Sigmoid colon (tissue), 7 donors: ENCODE measurements around the gene CCDC194. TPM values are rescaled to one million over a fixed set of nuclear protein-coding genes. Genes with fewer than 3 reads are reported as not detected.
A peak's percentile ranks its signal among the peaks of the same experiment; 100 is the strongest.

Experiments used
- DNase-seq: peaks from one replicate; pipeline ENCODE4 v3.0.0-alpha.2; 2019
- H3K27ac ChIP-seq, 4 donors: fragments of 200-600 bp; sonication (generic); one replicate each; pipeline ENCODE4 v1.5.1; 2016 to 2019; ENCODE audit warnings: mild to moderate bottlenecking in 1 of 4
- H3K27me3 ChIP-seq, 3 donors: fragments of 200-600 bp; sonication (generic); one replicate each; pipeline ENCODE4 v1.5.1; 2019; ENCODE audit warnings: mild to moderate bottlenecking in 1 of 3
- H3K36me3 ChIP-seq, 4 donors: fragments of 200-600 bp; sonication (generic); one replicate each; pipeline ENCODE4 v1.5.1; 2016 to 2019
- H3K4me1 ChIP-seq, 4 donors: fragments of 200-600 bp; sonication (generic); one replicate each; pipeline ENCODE4 v1.5.1; 2017 to 2019
- H3K4me3 ChIP-seq, 4 donors: fragments of 200-600 bp; sonication (generic); one replicate each; pipeline ENCODE4 v1.5.1; 2017 to 2019; ENCODE audit warnings: mild to moderate bottlenecking in 2 of 4, moderate library complexity in 1 of 4
- H3K9me3 ChIP-seq, 4 donors: fragments of 200-600 bp in 3 of 4; sonication (generic) in 3 of 4; one replicate each; pipeline versions ENCODE4 v1.5.1 to v1.6.1; 2013 to 2019
- EP300 ChIP-seq, 4 donors: sonication (generic); formaldehyde crosslinking; IDR thresholded peaks; one replicate each; pipeline ENCODE4 v1.6.1; 2017; ENCODE audit warnings: antibody characterized with exemption in 4 of 4
- POLR2A ChIP-seq, 2 donors: fragments of 450-650 bp; IDR thresholded peaks; one replicate each; pipeline ENCODE4 v1.6.1; 2016; ENCODE audit warnings: antibody characterized with exemption in 2 of 2, mild to moderate bottlenecking in 2 of 2, moderate library complexity in 2 of 2
- POLR2AphosphoS5 ChIP-seq, 4 donors: sonication (generic); formaldehyde crosslinking; IDR thresholded peaks; one replicate each; pipeline ENCODE4 v1.6.1; 2017; ENCODE audit warnings: antibody characterized with exemption in 4 of 4
- WGBS, 2 donors: extraction: QIAGEN DNeasy Blood & Tissue Kit; methylation state at CpG; one replicate each; pipeline ENCODE4 v1.1.7; 2013; 5-methylcytosine and 5-hydroxymethylcytosine counted together
- intact Hi-C: fragments of 100-400 bp; cut with DNase I; formaldehyde crosslinking; loops from one replicate; pipeline ENCODE4 v1.15.1; 2023
- polyA plus RNA-seq, 3 donors: library from polyadenylated mRNA; stranded (reverse); fragments of 200-250 nt; gene quantifications; one replicate each; pipeline ENCODE4 v1.2.3, GENCODE V29; 2013
- total RNA-seq, 4 donors: library from RNA; depleted of rRNA; stranded (reverse); fragments of >200 nt; gene quantifications; one replicate each; pipeline ENCODE4 v1.1.0, GENCODE V29; 2016
- TF ChIP-seq, protein P1 (sequence below), 4 experiments: fragments of 450-650 bp in 3 of 4; fragments of 200-600 bp in 1 of 4; IDR thresholded peaks; one replicate each; pipeline ENCODE4 v1.5.1; 2016 to 2019; ENCODE audit warnings: antibody characterized with exemption in 4 of 4, mild to moderate bottlenecking in 3 of 4, moderate library complexity in 2 of 4
- donor health status: healthy with polysubstance abuse.
- donor health status: Bipolar disorder and iron deficiency.
- donor health status: healthy.

The CCDC194 gene, protein sequence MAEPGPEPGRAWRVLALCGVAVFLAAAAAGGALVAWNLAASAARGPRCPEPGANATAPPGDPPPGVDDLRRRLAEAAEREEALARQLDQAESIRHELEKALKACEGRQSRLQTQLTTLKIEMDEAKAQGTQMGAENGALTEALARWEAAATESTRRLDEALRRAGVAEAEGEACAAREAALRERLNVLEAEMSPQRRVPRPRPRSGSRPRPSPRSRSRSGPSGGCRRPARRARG
- total RNA-seq (1 to 10 TPM in 1 of 4 donors, not detected in 3; 4.4 TPM), polyA plus RNA-seq (under 1 TPM in 1 of 3 donors, not detected in 2; 0.35 TPM)

DNA sequence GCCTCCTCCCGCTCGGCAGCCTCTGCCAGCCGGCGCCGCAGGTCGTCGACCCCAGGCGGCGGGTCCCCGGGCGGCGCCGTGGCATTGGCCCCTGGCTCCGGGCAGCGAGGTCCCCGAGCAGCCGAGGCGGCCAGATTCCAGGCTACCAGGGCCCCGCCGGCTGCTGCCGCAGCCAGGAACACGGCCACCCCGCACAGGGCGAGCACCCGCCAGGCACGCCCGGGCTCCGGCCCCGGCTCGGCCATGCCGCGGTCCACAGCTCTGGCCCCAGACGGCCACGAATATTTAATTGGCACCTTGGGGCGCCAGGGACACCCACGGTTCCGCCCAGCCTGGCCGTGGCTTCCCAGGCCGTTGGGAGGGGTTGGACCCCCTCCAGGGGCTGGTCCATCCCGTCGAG, at the start of gene CCDC194:
Gene CCDC194, minus strand, starts transcription at position 283 of the 400 bp plus-strand sequence. Its CDS starts 38 bp downstream, at position 245.
- Histone ChIP-seq H3K27ac (no peak within 1 kb of the TSS), H3K4me3 (no peak within 1 kb of the TSS), H3K27me3 (peaks cover 0 to 28% (median 10%) of the 10 kb centered on the region in 3 donors), H3K36me3 (no peaks in the 10 kb centered on the region), H3K9me3 (peaks cover 0 to 8% (median 0%) of the 10 kb centered on the region in 4 donors), H3K4me1 (peaks cover 0 to 23% (median 18%) of the 10 kb centered on the region in 4 donors)
- intact Hi-C loops: loop anchor here (2.0 kb wide), 1 partner anchor 73 kb away; no protein-coding TSS in a partner anchor
- TF ChIP-seq POLR2A (IDR thresholded peaks at IDR 0.05) (no peak), EP300 (IDR thresholded peaks at IDR 0.05) (no peak), POLR2AphosphoS5 (IDR thresholded peaks at IDR 0.05) (no peak)
- TF ChIP-seq, protein P1, sequence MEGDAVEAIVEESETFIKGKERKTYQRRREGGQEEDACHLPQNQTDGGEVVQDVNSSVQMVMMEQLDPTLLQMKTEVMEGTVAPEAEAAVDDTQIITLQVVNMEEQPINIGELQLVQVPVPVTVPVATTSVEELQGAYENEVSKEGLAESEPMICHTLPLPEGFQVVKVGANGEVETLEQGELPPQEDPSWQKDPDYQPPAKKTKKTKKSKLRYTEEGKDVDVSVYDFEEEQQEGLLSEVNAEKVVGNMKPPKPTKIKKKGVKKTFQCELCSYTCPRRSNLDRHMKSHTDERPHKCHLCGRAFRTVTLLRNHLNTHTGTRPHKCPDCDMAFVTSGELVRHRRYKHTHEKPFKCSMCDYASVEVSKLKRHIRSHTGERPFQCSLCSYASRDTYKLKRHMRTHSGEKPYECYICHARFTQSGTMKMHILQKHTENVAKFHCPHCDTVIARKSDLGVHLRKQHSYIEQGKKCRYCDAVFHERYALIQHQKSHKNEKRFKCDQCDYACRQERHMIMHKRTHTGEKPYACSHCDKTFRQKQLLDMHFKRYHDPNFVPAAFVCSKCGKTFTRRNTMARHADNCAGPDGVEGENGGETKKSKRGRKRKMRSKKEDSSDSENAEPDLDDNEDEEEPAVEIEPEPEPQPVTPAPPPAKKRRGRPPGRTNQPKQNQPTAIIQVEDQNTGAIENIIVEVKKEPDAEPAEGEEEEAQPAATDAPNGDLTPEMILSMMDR (IDR thresholded peaks at IDR 0.05): no peak
- WGBS, 2 donors: 24 to 55% methylated on average over 41 of the region's 41 CpGs
- no peak for DNase-seq

DNA sequence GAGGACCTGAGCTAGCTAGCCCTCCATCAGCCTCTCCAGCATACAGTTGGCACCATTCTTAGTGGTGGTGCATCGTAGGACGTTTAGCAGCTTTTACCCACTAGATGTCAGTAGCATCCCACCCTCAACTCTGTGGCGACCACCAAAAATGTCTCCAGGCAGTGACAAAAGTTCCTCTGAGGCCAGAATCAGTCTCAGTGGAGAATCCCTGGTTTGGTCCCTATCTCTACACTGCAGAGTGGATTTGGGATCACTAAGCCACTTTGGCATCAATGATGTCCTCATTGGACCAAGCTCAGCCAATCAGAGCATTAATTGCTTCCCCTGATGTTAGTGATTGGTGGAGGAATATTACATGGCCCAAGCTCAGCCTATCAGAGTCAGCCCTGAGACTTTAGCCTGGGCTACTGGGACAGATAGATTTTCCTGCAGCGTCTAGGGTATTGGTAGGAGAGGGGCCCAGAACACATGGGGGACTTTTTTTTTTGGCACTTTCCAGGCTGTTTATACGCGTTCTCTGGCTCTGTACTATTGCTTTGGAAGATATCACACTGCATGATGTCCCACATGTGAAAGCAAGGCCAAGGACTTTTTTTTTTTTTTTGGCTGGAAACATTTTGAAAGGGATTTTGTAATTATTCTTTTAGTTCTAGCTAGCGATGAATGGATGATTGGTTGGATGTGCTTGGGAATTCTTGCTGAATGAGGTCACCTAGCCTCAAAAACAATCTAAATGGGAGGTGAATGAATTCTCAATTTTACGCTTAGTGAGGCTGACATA, 47.4 kb upstream of the CCDC194 start:
- intact Hi-C loops: no loop called here
- Histone ChIP-seq H3K27ac (peak overlapping the region in 1 of 4 donors; percentile 7), H3K9me3 (no peaks in the 10 kb centered on the region), H3K4me3 (no peak overlapping the region), H3K36me3 (no peaks in the 10 kb centered on the region), H3K27me3 (no peaks in the 10 kb centered on the region), H3K4me1 (no peaks in the 10 kb centered on the region)
- WGBS, 2 donors: 59 to 69% methylated on average over 8 of the region's 8 CpGs
- TF ChIP-seq, protein P1 (IDR thresholded peaks at IDR 0.05): peak in 1 of 4 experiments; percentile 16
- no peak for TF ChIP-seq EP300 (IDR thresholded peaks at IDR 0.05)
- no peak for DNase-seq

DNA sequence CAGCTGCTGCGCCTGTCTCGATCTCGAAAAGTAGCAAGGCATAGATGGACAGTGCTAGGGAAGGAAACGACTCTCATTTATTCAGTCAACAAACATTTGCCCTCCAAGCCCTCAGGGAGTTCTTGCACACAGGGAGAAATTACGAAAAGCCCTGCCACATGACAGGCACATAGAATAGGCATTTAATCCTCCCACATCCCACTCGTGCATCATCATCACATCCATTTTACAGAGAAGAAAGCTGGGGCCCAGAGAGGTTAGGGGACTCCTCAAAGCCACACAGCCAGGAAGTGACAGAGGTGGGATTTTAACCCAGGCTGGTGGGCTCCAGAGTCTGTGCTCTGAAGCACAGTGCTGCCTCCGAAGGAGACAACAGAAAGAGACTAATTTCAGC, 42.9 kb upstream of the CCDC194 start:
- Histone ChIP-seq H3K9me3 (no peaks in the 10 kb centered on the region), H3K4me1 (no peaks in the 10 kb centered on the region), H3K27ac (no peak overlapping the region), H3K27me3 (no peaks in the 10 kb centered on the region), H3K4me3 (no peak overlapping the region), H3K36me3 (no peaks in the 10 kb centered on the region)
- intact Hi-C loops: no loop called here
- 82 to 88% methylated on average over 7 of the region's 7 CpGs for WGBS, 2 donors
- DNase-seq: no peak
- TF ChIP-seq POLR2AphosphoS5 (IDR thresholded peaks at IDR 0.05) (no peak), POLR2A (IDR thresholded peaks at IDR 0.05) (no peak), EP300 (IDR thresholded peaks at IDR 0.05) (no peak)
- TF ChIP-seq, protein P1 (IDR thresholded peaks at IDR 0.05): no peak

DNA sequence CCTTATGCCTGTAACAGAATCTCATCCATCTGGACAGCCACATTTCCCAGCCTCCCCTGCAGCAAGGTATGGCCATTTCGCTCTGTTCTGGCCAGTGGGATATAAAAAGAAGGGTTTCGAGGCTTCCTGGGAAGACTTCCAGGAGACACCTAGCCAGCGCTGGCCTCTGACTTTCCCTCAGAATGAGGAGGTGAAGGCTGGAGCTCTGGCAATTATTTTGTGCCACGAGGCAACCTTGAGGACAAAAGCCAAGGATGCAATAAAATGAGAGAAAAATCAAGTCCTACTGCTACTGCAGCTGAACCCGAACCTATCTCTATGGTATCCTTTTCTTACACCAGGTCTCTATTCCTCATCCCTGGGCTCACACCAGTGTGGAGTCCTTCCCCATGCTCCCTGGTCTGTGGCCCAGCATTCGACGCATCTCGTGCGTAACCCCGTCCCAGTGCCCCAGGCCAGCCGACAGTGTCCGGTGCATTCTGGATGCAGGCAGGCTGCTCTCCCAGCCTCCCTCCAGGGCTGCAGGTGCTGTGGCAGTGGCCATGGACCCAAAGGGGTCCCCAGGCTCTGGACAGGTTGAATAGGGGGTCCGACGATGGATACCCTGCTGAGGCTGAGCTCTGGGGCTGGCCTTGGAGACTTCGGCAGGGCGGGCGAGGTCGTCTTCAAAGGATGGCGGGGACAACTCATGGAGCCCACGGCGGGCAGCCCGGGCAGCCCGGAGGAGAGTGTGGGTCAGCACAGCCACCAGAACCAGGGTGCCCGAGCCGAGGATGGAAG, 42.3 kb upstream of the CCDC194 start:
- no peak for TF ChIP-seq EP300 (IDR thresholded peaks at IDR 0.05)

DNA sequence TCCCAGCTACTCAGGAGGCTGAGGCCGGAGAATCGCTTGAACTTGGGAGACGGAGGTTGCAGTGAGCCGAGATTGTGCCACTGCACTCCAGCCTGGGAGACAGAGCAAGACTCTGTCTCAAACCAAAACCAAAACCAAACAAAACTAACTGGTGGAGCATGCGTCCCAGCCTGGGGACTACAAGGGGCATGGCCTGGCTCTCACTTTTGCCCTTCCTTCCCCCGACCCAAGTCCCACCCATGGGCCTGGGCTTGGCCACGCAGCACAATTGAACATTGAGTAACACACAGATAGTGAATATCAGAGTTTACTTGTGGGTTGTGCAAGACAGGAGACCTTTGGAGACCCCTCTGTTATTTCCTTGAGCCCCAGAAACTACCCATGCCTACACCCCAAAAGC, 41.2 kb upstream of the CCDC194 start:
- intact Hi-C loops: no loop called here

More for the DNA sequence above, 42.3 kb upstream of the CCDC194 start:
- no peak overlapping the region for H3K27ac ChIP-seq
- H3K9me3 ChIP-seq: no peaks in the 10 kb centered on the region
- H3K4me1 ChIP-seq: no peaks in the 10 kb centered on the region
- no peaks in the 10 kb centered on the region for H3K27me3 ChIP-seq
- DNase-seq: no peak
- no peak overlapping the region for H3K4me3 ChIP-seq
- WGBS, 2 donors: 94 to 97% methylated on average over 25 of the region's 25 CpGs
- no peaks in the 10 kb centered on the region for H3K36me3 ChIP-seq
- intact Hi-C loops: no loop called here

More for the DNA sequence above, 41.2 kb upstream of the CCDC194 start:
- Histone ChIP-seq H3K4me3 (no peak overlapping the region), H3K9me3 (no peaks in the 10 kb centered on the region), H3K4me1 (no peaks in the 10 kb centered on the region), H3K27me3 (no peaks in the 10 kb centered on the region), H3K27ac (no peak overlapping the region), H3K36me3 (no peaks in the 10 kb centered on the region)
- no peak for TF ChIP-seq POLR2A (IDR thresholded peaks at IDR 0.05)
- TF ChIP-seq, protein P1 (IDR thresholded peaks at IDR 0.05): no peak
- no peak for TF ChIP-seq EP300 (IDR thresholded peaks at IDR 0.05)
- TF ChIP-seq POLR2AphosphoS5 (IDR thresholded peaks at IDR 0.05): no peak
- WGBS, 2 donors: 83% methylated on average over 7 of the region's 7 CpGs
- no peak for DNase-seq
